GM12878 (cell line): ENCODE results near the gene RAB15. TPM values are rescaled to one million over a fixed set of nuclear protein-coding genes. Genes with fewer than 3 reads are reported as not detected.

ENCODE experiments used
- ATAC-seq: fragments of 200-7000 bp; cut with Tn5 transposase; 3 replicates; pipeline ENCODE4 v1.9.1; 2020; ENCODE audit warnings: mild to moderate bottlenecking, moderate library complexity
- BruUV-seq: library from RNA; stranded (reverse); fragments of 400-500 nt; replicated peaks from 2 replicates; lab custom pipeline; 2021; lab: Mats Ljungman, UMichigan
- CTCF ChIA-PET: fragments of 300-600 bp; sonication (Branson Sonifier 250); formaldehyde crosslinking; extraction: SDS; loops from one replicate; lab custom pipeline; 2021; ENCODE audit warnings: inconsistent platforms; lab: Yijun Ruan, JAX
- POLR2A ChIA-PET: fragments of 350-600 bp; formaldehyde crosslinking; extraction: SDS; loops from one replicate; lab custom pipeline; 2021; ENCODE audit warnings: inconsistent platforms; lab: Charles Lee
- RAD21 ChIA-PET: fragments of 300-600 bp; sonication (Branson Sonifier 250); formaldehyde crosslinking; loops from one replicate; lab custom pipeline; 2023; ENCODE audit warnings: antibody characterized with exemption; ENCODE audit not compliant: unreplicated experiment; lab: Charles Lee
- SMC1A ChIA-PET: fragments of 300-600 bp; sonication (Branson Sonifier 250); formaldehyde crosslinking; loops from one replicate; lab custom pipeline; 2023; ENCODE audit not compliant: unreplicated experiment, uncharacterized antibody; lab: Charles Lee
- DNase-seq: peaks from one replicate; pipeline ENCODE4 v3.0.0-alpha.2; 2011; ENCODE audit warnings: low read depth, low spot score
- FAIRE-seq: peaks from 3 replicates; lab custom pipeline; 2011; peaks lifted over from hg19 to GRCh38; lab: Jason Lieb, UNC
- H2AFZ ChIP-seq: 2 replicates; pipeline ENCODE4 v1.6.0; 2011; ENCODE audit warnings: low read depth, low read length, control low read depth; ENCODE audit not compliant: control insufficient read depth
- H3K27ac ChIP-seq: 2 replicates; pipeline ENCODE4 v1.5.1; 2011; ENCODE audit warnings: control low read depth; ENCODE audit not compliant: control insufficient read depth, insufficient read depth
- H3K27me3 ChIP-seq, 2 experiments: replicated peaks in 1 of 2; 2 replicates each; pipeline versions ENCODE4 v1.6.0 to v1.6.1; 2011; ENCODE audit warnings: low read length in 1 of 2; ENCODE audit not compliant: control insufficient read depth in 2 of 2, insufficient read depth in 2 of 2
- H3K36me3 ChIP-seq, 2 experiments: 2 replicates each; pipeline ENCODE4 v1.5.1; 2011; ENCODE audit warnings: low read length in 1 of 2; ENCODE audit not compliant: control insufficient read depth in 2 of 2, insufficient read depth in 2 of 2
- H3K4me1 ChIP-seq: 2 replicates; pipeline ENCODE4 v1.6.1; 2011; ENCODE audit warnings: mild to moderate bottlenecking, low read length, moderate library complexity, mixed read lengths; ENCODE audit not compliant: control insufficient read depth, insufficient read depth
- H3K4me2 ChIP-seq: 2 replicates; pipeline ENCODE4 v1.6.0; 2011; ENCODE audit warnings: control low read depth; ENCODE audit not compliant: control insufficient read depth, insufficient read depth
- H3K4me3 ChIP-seq: fragments of 200-600 bp; sonication (generic); 2 replicates; pipeline ENCODE4 v1.5.1; 2016
- H3K79me2 ChIP-seq: 2 replicates; pipeline ENCODE4 v1.6.0; 2011; ENCODE audit warnings: low read length; ENCODE audit not compliant: control insufficient read depth, insufficient read depth
- H3K9ac ChIP-seq: 2 replicates; pipeline ENCODE4 v1.8.0; 2011; ENCODE audit warnings: low read length, control low read depth, mixed read lengths; ENCODE audit not compliant: control insufficient read depth, insufficient read depth
- H3K9me3 ChIP-seq: replicated peaks from 3 replicates; pipeline ENCODE4 v1.5.1; 2011; ENCODE audit warnings: mild to moderate bottlenecking, low read length; ENCODE audit not compliant: control insufficient read depth, insufficient read depth
- H4K20me1 ChIP-seq: 2 replicates; pipeline ENCODE4 v1.6.0; 2011; ENCODE audit not compliant: control insufficient read depth, insufficient read depth
- MAX ChIP-seq: IDR thresholded peaks from 2 replicates; pipeline ENCODE4 v1.6.1; 2012; ENCODE audit warnings: low read depth, low read length, improper control_type of control experiment
- ZNF274 ChIP-seq: IDR thresholded peaks from one replicate; pipeline ENCODE4 v1.8.0; 2011; ENCODE audit not compliant: insufficient read length, insufficient read depth
- WGBS: methylation state at CpG from one replicate; pipeline ENCODE4 v1.1.6; 2016; ENCODE audit warnings: low lambda C conversion rate; ENCODE audit not compliant: insufficient replicate concordance, insufficient coverage; ENCODE audit errors: missing lambda C conversion rate; 5-methylcytosine and 5-hydroxymethylcytosine counted together
- in situ Hi-C: fragments of 300-500 bp; cut with MboI; formaldehyde crosslinking; loops from 9 replicates; pipeline ENCODE4 v1.14.3; 2018; ENCODE audit warnings: mixed read lengths
- intact Hi-C: fragments of 100-400 bp; cut with micrococcal nuclease; formaldehyde crosslinking; loops from one replicate; pipeline ENCODE4 v1.14.2; 2022; ENCODE audit not compliant: unreplicated experiment
- polyA plus RNA-seq, 11 experiments: library from polyadenylated mRNA; depleted of rRNA in 4 of 11; unstranded in 6 of 11; stranded (reverse) in 5 of 11; fragments of >200 nt; fragmentation: Nextera tagmentation in 4 of 11; fragmentation: Illumina TruSeq in 1 of 11; extraction: Ambion mirVana in 4 of 11; extraction: Trizol in 1 of 11; gene quantifications; 1 replicate in 1 of 11; 2 replicates in 10 of 11; pipeline versions ENCODE4 v1.2.1 to v1.2.3, GENCODE V29; 2011 to 2016; ENCODE audit warnings: inconsistent platforms in 2 of 11, missing spikeins in 2 of 11, low read depth in 1 of 11
- total RNA-seq, 4 experiments: library from RNA; depleted of rRNA in 3 of 4; stranded (reverse); fragments of >200 nt in 3 of 4; fragmentation: Illumina TruSeq in 1 of 4; extraction: Trizol in 1 of 4; gene quantifications; 2 replicates each; pipeline versions ENCODE4 v1.2.1 to v1.2.3, GENCODE V29; 2013 to 2021
- TF ChIP-seq, protein P1 (sequence below): fragments of 450-650 bp; IDR thresholded peaks from 2 replicates; pipeline ENCODE4 v1.6.1; 2016; ENCODE audit warnings: mild to moderate bottlenecking, moderate library complexity, borderline replicate concordance

The RAB15 gene
- total and polyA plus RNA-seq, 10 of the 15 experiments (the other 5 are each of a cell fraction or from before 2014, with no cell fraction given), result 0.32 to 3.9 (median 2.1) TPM

- ChIA-PET POLR2A (no interaction called here), RAD21 (no interaction called here), CTCF (interaction anchor here (0.9 to 1.4 kb wide), 2 partner anchors 27 to 67 kb away, joined by 3 to 4 read pairs; no protein-coding TSS in a partner anchor), SMC1A (interaction anchor here (0.6 kb wide), 1 partner anchor 292 kb away, joined by 3 read pairs; no protein-coding TSS in a partner anchor)
- Histone ChIP-seq H3K9ac (no peak overlapping the region), H3K79me2 (no peaks in the 10 kb centered on the region), H3K9me3 (no peaks in the 10 kb centered on the region), H4K20me1 (no peaks in the 10 kb centered on the region), H3K4me3 (no peak overlapping the region), H3K27me3 (no peaks in the 10 kb centered on the region), H3K36me3 (no peaks in the 10 kb centered on the region), H3K4me1 (no peaks in the 10 kb centered on the region), H2AFZ (no peak overlapping the region), H3K4me2 (no peak overlapping the region), H3K27ac (no peak overlapping the region)
- no peak for ATAC-seq
- in situ Hi-C loops, result no loop called here
- DNase-seq, result no peak
- FAIRE-seq, result no peak
- TF ChIP-seq ZNF274, result no peak
- 75% methylated on average over 5 of the region's 5 CpGs for WGBS
- BruUV-seq, result no TSS peak
- intact Hi-C loops, result no loop called here
Observed at GRCh38 chr14:64958743-64959142, 13.4 kb downstream of the RAB15 start.

DNA sequence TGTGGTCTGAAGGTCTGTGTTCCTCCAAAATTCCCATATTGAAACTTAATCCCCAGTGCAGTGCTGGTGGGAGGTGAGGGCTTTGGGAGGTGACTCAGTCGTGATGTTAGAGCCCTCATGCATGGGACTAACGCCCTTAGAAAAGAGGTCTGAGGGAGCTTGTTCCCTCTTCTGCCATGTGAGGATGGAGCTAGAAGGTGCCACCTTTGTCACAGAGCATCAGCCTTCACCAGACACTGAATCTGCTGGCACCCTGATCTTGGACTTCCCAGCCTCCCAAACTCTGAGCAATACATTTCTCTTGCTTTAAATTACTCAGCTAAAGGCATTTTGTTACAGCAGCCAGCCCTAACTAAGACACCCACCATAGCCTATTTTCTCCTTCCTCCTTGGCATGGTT, 13.9 kb downstream of the RAB15 start:
- no TSS peak for BruUV-seq
- peaks cover 5% of the 10 kb centered on the region; the same call in 1 of the 2 replicates for H3K4me1 ChIP-seq
- RAD21 ChIA-PET, result no interaction called here

More for the DNA sequence above, 13.9 kb downstream of the RAB15 start:
- in situ Hi-C loops (no loop called here), intact Hi-C loops (no loop called here)
- no peaks in the 10 kb centered on the region for H3K9me3 ChIP-seq
- ChIA-PET POLR2A (no interaction called here), SMC1A (no interaction called here), CTCF (interaction anchor here (0.7 to 1.4 kb wide), 4 partner anchors 22 to 157 kb away, joined by 3 to 4 read pairs (median 3); no protein-coding TSS in a partner anchor)
- no peak overlapping the region for H3K27ac ChIP-seq
- no peaks in the 10 kb centered on the region for H3K79me2 ChIP-seq
- H2AFZ ChIP-seq, result no peak overlapping the region
- no peak overlapping the region for H3K4me2 ChIP-seq
- H3K27me3 ChIP-seq, result no peaks in the 10 kb centered on the region
- no peak overlapping the region for H3K9ac ChIP-seq
- no peak for ATAC-seq
- FAIRE-seq, result no peak
- H3K36me3 ChIP-seq, result no peaks in the 10 kb centered on the region
- H4K20me1 ChIP-seq, result no peaks in the 10 kb centered on the region
- H3K4me3 ChIP-seq, result no peak overlapping the region
- DNase-seq, result no peak
- TF ChIP-seq MAX, result no peak
- TF ChIP-seq, protein P1, sequence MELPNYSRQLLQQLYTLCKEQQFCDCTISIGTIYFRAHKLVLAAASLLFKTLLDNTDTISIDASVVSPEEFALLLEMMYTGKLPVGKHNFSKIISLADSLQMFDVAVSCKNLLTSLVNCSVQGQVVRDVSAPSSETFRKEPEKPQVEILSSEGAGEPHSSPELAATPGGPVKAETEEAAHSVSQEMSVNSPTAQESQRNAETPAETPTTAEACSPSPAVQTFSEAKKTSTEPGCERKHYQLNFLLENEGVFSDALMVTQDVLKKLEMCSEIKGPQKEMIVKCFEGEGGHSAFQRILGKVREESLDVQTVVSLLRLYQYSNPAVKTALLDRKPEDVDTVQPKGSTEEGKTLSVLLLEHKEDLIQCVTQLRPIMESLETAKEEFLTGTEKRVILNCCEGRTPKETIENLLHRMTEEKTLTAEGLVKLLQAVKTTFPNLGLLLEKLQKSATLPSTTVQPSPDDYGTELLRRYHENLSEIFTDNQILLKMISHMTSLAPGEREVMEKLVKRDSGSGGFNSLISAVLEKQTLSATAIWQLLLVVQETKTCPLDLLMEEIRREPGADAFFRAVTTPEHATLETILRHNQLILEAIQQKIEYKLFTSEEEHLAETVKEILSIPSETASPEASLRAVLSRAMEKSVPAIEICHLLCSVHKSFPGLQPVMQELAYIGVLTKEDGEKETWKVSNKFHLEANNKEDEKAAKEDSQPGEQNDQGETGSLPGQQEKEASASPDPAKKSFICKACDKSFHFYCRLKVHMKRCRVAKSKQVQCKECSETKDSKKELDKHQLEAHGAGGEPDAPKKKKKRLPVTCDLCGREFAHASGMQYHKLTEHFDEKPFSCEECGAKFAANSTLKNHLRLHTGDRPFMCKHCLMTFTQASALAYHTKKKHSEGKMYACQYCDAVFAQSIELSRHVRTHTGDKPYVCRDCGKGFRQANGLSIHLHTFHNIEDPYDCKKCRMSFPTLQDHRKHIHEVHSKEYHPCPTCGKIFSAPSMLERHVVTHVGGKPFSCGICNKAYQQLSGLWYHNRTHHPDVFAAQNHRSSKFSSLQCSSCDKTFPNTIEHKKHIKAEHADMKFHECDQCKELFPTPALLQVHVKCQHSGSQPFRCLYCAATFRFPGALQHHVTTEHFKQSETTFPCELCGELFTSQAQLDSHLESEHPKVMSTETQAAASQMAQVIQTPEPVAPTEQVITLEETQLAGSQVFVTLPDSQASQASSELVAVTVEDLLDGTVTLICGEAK, result no peak
- WGBS, result 47% methylated on average over 2 of the region's 2 CpGs
